MCF 10A (cell line): ENCODE data around the gene CAMKK2. TPM values are rescaled to one million over a fixed set of nuclear protein-coding genes. Genes with fewer than 3 reads are reported as not detected.
A peak's percentile ranks its signal among the peaks of the same experiment; 100 is the strongest.

Experiments used
- BruUV-seq: library from RNA; stranded (reverse); fragments of 400-500 nt; replicated peaks from 2 replicates; lab custom pipeline; 2021; lab: Mats Ljungman, UMichigan
- CTCF ChIA-PET: fragments of 300-600 bp; sonication (Branson Sonifier 250); formaldehyde crosslinking; extraction: SDS; loops from one replicate; lab custom pipeline; 2021; ENCODE audit warnings: antibody characterized with exemption, inconsistent platforms; lab: Yijun Ruan, JAX
- POLR2A ChIA-PET: fragments of 300-600, 350-650 bp; sonication (Branson Sonifier 250); formaldehyde crosslinking; extraction: SDS; loops from one replicate; lab custom pipeline; 2020; ENCODE audit warnings: antibody characterized with exemption, inconsistent platforms; lab: Yijun Ruan, JAX
- DNase-seq: peaks from one replicate; pipeline ENCODE4 v3.0.0-alpha.2; 2018; ENCODE audit not compliant: unreplicated experiment
- H3K27ac Mint-ChIP-seq: one replicate; pipeline ENCODE4 v1.8.0; 2022; ENCODE audit warnings: mild to moderate bottlenecking, low read depth, mixed read lengths; ENCODE audit not compliant: unreplicated experiment
- H3K27me3 Mint-ChIP-seq: one replicate; pipeline ENCODE4 v1.8.0; 2022; ENCODE audit warnings: mixed read lengths; ENCODE audit not compliant: insufficient read depth, unreplicated experiment
- H3K36me3 Mint-ChIP-seq: one replicate; pipeline ENCODE4 v1.8.0; 2022; ENCODE audit warnings: mild to moderate bottlenecking, moderate library complexity, mixed read lengths; ENCODE audit not compliant: insufficient read depth, unreplicated experiment
- H3K4me1 Mint-ChIP-seq: one replicate; pipeline ENCODE4 v1.8.0; 2022; ENCODE audit warnings: mixed read lengths; ENCODE audit not compliant: insufficient read depth, unreplicated experiment
- H3K4me3 Mint-ChIP-seq: one replicate; pipeline ENCODE4 v1.8.0; 2022; ENCODE audit warnings: mild to moderate bottlenecking, moderate library complexity, mixed read lengths; ENCODE audit not compliant: unreplicated experiment
- H3K9me3 Mint-ChIP-seq: one replicate; pipeline ENCODE4 v1.8.0; 2022; ENCODE audit warnings: mixed read lengths; ENCODE audit not compliant: unreplicated experiment
- intact Hi-C: fragments of 100-400 bp; cut with micrococcal nuclease; formaldehyde crosslinking; loops from 2 replicates; pipeline ENCODE4 v1.14.1; 2022
- total RNA-seq: library from RNA; stranded (reverse); gene quantifications from 2 replicates; pipeline ENCODE4 v1.2.3, GENCODE V29; 2022
- TF ChIP-seq, protein P1 (sequence below): fragments of 200-600 bp; IDR thresholded peaks from one replicate; pipeline ENCODE4 v1.8.0; 2022; ENCODE audit warnings: antibody characterized with exemption, mild to moderate bottlenecking; ENCODE audit not compliant: unreplicated experiment

Gene CAMKK2
- total RNA-seq, 1 experiment from 2014 or later, result 36.3 TPM

- Mint-ChIP-seq H3K27me3 (no peaks in the 10 kb centered on the region), H3K4me3 (no peak overlapping the region), H3K36me3 (peaks cover 87% of the 10 kb centered on the region), H3K4me1 (no peaks in the 10 kb centered on the region), H3K9me3 (no peaks in the 10 kb centered on the region), H3K27ac (no peak overlapping the region)
- CTCF ChIA-PET, result interaction anchor here (0.7 to 5.2 kb wide), 2 partner anchors 12 to 64 kb away, joined by 3 to 66 read pairs; partner anchors contain the start of gene ANAPC5
- intact Hi-C loops, result no loop called here
- TF ChIP-seq, protein P1, sequence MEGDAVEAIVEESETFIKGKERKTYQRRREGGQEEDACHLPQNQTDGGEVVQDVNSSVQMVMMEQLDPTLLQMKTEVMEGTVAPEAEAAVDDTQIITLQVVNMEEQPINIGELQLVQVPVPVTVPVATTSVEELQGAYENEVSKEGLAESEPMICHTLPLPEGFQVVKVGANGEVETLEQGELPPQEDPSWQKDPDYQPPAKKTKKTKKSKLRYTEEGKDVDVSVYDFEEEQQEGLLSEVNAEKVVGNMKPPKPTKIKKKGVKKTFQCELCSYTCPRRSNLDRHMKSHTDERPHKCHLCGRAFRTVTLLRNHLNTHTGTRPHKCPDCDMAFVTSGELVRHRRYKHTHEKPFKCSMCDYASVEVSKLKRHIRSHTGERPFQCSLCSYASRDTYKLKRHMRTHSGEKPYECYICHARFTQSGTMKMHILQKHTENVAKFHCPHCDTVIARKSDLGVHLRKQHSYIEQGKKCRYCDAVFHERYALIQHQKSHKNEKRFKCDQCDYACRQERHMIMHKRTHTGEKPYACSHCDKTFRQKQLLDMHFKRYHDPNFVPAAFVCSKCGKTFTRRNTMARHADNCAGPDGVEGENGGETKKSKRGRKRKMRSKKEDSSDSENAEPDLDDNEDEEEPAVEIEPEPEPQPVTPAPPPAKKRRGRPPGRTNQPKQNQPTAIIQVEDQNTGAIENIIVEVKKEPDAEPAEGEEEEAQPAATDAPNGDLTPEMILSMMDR, result no peak
- DNase-seq, result no peak
- no TSS peak for BruUV-seq
- POLR2A ChIA-PET, result interaction anchor here (0.6 to 1.0 kb wide), 3 partner anchors 14 to 1681 kb away, joined by 3 to 4 read pairs (median 3); no protein-coding TSS in a partner anchor
These were observed 40.9 kb upstream of the CAMKK2 start for GRCh38 chr12:121337416-121337815.

DNA sequence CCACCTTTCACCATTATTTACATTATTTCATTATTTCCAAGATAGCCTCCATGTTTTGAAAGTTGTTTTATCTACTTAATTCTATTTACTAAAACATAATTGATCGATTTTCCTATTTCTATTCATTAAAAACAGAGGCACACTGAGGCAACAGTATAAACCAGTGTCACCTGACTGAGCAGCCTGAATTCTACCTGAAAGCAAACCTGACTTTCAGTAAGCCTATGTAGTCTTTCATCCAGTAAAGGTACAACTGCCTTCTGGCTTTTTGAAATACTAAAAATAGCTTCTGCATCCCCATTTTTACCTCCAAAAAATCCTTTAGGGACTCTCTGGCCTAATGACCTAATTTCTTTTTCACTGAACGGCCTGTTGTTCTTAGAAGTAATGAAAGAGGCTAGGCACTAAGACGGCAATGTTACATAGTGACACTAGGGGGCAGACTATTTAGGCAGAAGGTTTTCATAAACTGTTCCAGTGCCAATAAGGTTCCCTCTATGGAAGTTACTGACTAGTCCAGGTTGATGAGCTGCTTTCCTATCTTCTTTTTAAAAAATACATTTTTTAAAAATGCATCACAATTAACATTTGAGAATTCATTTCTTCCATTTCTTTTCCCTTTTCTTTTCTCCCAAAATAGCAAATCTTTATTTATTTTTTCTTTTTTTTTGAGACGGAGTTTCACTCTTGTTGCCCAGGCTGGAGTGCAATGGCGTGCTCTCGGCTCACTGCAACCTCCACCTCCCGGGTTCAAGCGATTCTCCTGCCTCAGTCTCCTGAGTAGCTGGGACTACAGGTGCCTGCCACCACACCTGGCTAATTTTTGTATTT lies 38.2 kb upstream of the CAMKK2 start:
- Mint-ChIP-seq H3K4me3 (no peak overlapping the region), H3K36me3 (peaks cover 87% of the 10 kb centered on the region), H3K4me1 (no peaks in the 10 kb centered on the region), H3K27ac (no peak overlapping the region), H3K9me3 (no peaks in the 10 kb centered on the region), H3K27me3 (no peaks in the 10 kb centered on the region)
- intact Hi-C loops, result loop anchor here (1.0 kb wide), 1 partner anchor 109 kb away; no protein-coding TSS in a partner anchor
- ChIA-PET POLR2A (interaction anchor here (0.7 to 4.6 kb wide), 5 partner anchors 12 to 133 kb away, joined by 3 to 34 read pairs (median 3); partner anchors contain the start of genes ANAPC5 and RNF34), CTCF (interaction anchor here (0.6 to 6.3 kb wide), 26 partner anchors 9 to 980 kb away, joined by 3 to 80 read pairs (median 4); partner anchors contain the start of genes ANAPC5 and RNF34)
- no TSS peak for BruUV-seq
- TF ChIP-seq, protein P1, result peak; percentile 67
- DNase-seq, result peak; percentile 66

DNA sequence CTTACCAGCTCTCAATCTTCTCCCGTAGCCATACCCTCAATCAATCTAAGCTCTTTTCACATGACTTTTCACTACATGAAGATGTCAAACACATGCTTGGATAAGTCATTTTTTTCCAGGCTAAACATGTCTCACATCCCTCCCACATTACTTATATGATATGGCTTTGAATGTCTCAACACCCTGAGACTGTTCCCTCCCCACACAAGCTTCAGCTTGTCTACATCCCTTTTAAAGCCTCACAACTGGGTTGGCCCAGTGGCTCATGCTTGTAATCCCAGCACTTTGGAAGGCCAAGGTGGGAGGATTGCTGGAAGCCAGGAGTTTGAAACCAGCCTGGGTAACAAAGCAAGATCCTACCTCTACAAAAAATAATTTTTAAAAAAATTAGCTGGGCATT lies 37.2 kb upstream of the CAMKK2 start:
- intact Hi-C loops, result loop anchor here (1.0 kb wide), 1 partner anchor 110 kb away; no protein-coding TSS in a partner anchor
- CTCF ChIA-PET, result interaction anchor here (0.6 to 6.3 kb wide), 12 partner anchors 8 to 335 kb away, joined by 3 to 80 read pairs (median 10); partner anchors contain the start of genes ANAPC5 and RNF34
- TF ChIP-seq, protein P1, result no peak
- no peak overlapping the region for H3K4me3 Mint-ChIP-seq
- H3K4me1 Mint-ChIP-seq, result no peaks in the 10 kb centered on the region
- POLR2A ChIA-PET, result interaction anchor here (1.1 to 4.6 kb wide), 3 partner anchors 10 to 67 kb away, joined by 4 to 34 read pairs (median 17); partner anchors contain the start of genes ANAPC5 and RNF34
- no peak overlapping the region for H3K27ac Mint-ChIP-seq
- peaks cover 90% of the 10 kb centered on the region for H3K36me3 Mint-ChIP-seq
- no peak for DNase-seq
- BruUV-seq, result no TSS peak
- H3K9me3 Mint-ChIP-seq, result no peaks in the 10 kb centered on the region
- H3K27me3 Mint-ChIP-seq, result no peaks in the 10 kb centered on the region

- no peak for DNase-seq
These were observed 34.7 kb upstream of the CAMKK2 start for GRCh38 chr12:121331248-121331647.

More at GRCh38 chr12:121331248-121331647, 34.7 kb upstream of the CAMKK2 start:
- no peaks in the 10 kb centered on the region for H3K4me1 Mint-ChIP-seq
- no peaks in the 10 kb centered on the region for H3K9me3 Mint-ChIP-seq
- CTCF ChIA-PET, result interaction anchor here (6.3 kb wide), 1 partner anchor 112 kb away, joined by 80 read pairs; no protein-coding TSS in a partner anchor
- POLR2A ChIA-PET, result interaction anchor here (0.8 kb wide), 1 partner anchor 9 kb away, joined by 3 read pairs; no protein-coding TSS in a partner anchor
- no TSS peak for BruUV-seq
- TF ChIP-seq, protein P1, result no peak
- H3K27ac Mint-ChIP-seq, result no peak overlapping the region
- intact Hi-C loops, result no loop called here
- peaks cover 94% of the 10 kb centered on the region for H3K36me3 Mint-ChIP-seq
- no peak overlapping the region for H3K4me3 Mint-ChIP-seq
- no peaks in the 10 kb centered on the region for H3K27me3 Mint-ChIP-seq
